Breast epithelium (tissue), 4 donors: ENCODE measurements around the gene TNIP1. TPM values are rescaled to one million over a fixed set of nuclear protein-coding genes. Genes with fewer than 3 reads are reported as not detected.

ENCODE experiments used
- DNase-seq, 2 donors: peaks; one replicate each; pipeline ENCODE4 v3.0.0-alpha.2; 2019; ENCODE audit warnings: low spot score in 2 of 2
- H3K27ac ChIP-seq, 2 donors: fragments of 200-600 bp; sonication (generic) in 1 of 2; one replicate each; pipeline ENCODE4 v1.5.1; 2016 to 2019; ENCODE audit warnings: mild to moderate bottlenecking in 1 of 2
- H3K27me3 ChIP-seq, 2 donors: fragments of 200-600 bp; sonication (generic) in 1 of 2; one replicate each; pipeline versions ENCODE4 v1.5.1 to v1.6.0; 2017 to 2019; ENCODE audit warnings: control low read depth in 1 of 2, mild to moderate bottlenecking in 1 of 2
- H3K36me3 ChIP-seq: fragments of 200-600 bp; one replicate; pipeline ENCODE4 v1.5.1; 2019
- H3K4me1 ChIP-seq, 2 donors: fragments of 200-600 bp; sonication (generic); one replicate each; pipeline ENCODE4 v1.5.1; 2016 to 2019; ENCODE audit warnings: control low read depth in 1 of 2
- H3K4me3 ChIP-seq, 3 donors: fragments of 200-600 bp; sonication (generic); 1 replicate in 2 of 3; 2 replicates in 1 of 3; pipeline ENCODE4 v1.5.1; 2016 to 2019; ENCODE audit warnings: mild to moderate bottlenecking in 3 of 3, moderate library complexity in 2 of 3
- H3K9me3 ChIP-seq, 2 donors: fragments of 200-600 bp; sonication (generic) in 1 of 2; one replicate each; pipeline ENCODE4 v1.5.1; 2016 to 2019; ENCODE audit warnings: control low read depth in 1 of 2
- CTCF ChIP-seq, 3 donors: fragments of 450-650 bp; IDR thresholded peaks; one replicate each; pipeline ENCODE4 v1.5.1; 2016 to 2017; ENCODE audit warnings: antibody characterized with exemption in 3 of 3, mild to moderate bottlenecking in 3 of 3, moderate library complexity in 3 of 3
- POLR2A ChIP-seq: fragments of 450-650 bp; IDR thresholded peaks from one replicate; pipeline ENCODE4 v1.6.1; 2016; ENCODE audit warnings: antibody characterized with exemption, mild to moderate bottlenecking, moderate library complexity
- POLR2AphosphoS5 ChIP-seq, 3 donors: sonication (generic); formaldehyde crosslinking; IDR thresholded peaks; one replicate each; pipeline ENCODE4 v1.6.1; 2017; ENCODE audit warnings: antibody characterized with exemption in 3 of 3
- intact Hi-C: fragments of 100-400 bp; cut with DNase I; formaldehyde crosslinking; loops from one replicate; pipeline ENCODE4 v1.15.1; 2023; ENCODE audit warnings: low total_unique reads
- total RNA-seq, 3 donors: library from RNA; depleted of rRNA; stranded (reverse); fragments of >200 nt; gene quantifications; one replicate each; pipeline ENCODE4 v1.1.0, GENCODE V29; 2016

TNIP1 gene
- total RNA-seq, 3 donors from 2014 or later: 65.3 to 221 (median 91.8) TPM

GRCh38 chr5:151006704-151007334 lies 74.0 kb downstream of the TNIP1 start:
- intact Hi-C loops: no loop called here
- peaks cover 0 to 6% of the 10 kb centered on the region in 2 donors for H3K4me1 ChIP-seq

GRCh38 chr5:151005950-151006576 lies 74.8 kb downstream of the TNIP1 start:
- peak; percentile 62 to 76 for DNase-seq
- no peaks in the 10 kb centered on the region for H3K9me3 ChIP-seq
- TF ChIP-seq CTCF (IDR thresholded peaks at IDR 0.05) (no peak), POLR2A (peak; percentile 18), POLR2AphosphoS5 (IDR thresholded peaks at IDR 0.05) (peak; percentile 75 to 96 (median 90))
- H3K4me1 ChIP-seq: peaks cover 0 to 6% of the 10 kb centered on the region in 2 donors
- peak overlapping the region in 1 of 3 donors; percentile 17 for H3K4me3 ChIP-seq
- H3K36me3 ChIP-seq: no peaks in the 10 kb centered on the region
- H3K27ac ChIP-seq: peak overlapping the region; percentile 82 to 92
- H3K27me3 ChIP-seq: no peaks in the 10 kb centered on the region
- intact Hi-C loops: no loop called here

More at GRCh38 chr5:151006704-151007334, 74.0 kb downstream of the TNIP1 start:
- H3K27me3 ChIP-seq: no peaks in the 10 kb centered on the region
- H3K9me3 ChIP-seq: no peaks in the 10 kb centered on the region
- no peaks in the 10 kb centered on the region for H3K36me3 ChIP-seq
- H3K27ac ChIP-seq: peak overlapping the region; percentile 82 to 92
- no peak for TF ChIP-seq CTCF (IDR thresholded peaks at IDR 0.05)
- TF ChIP-seq POLR2A: no peak
- no peak for TF ChIP-seq POLR2AphosphoS5 (IDR thresholded peaks at IDR 0.05)
- no peak overlapping the region for H3K4me3 ChIP-seq
- no peak for DNase-seq

- Histone ChIP-seq H3K36me3 (no peaks in the 10 kb centered on the region), H3K4me3 (peak overlapping the region in 2 of 3 donors; percentile 17 to 19), H3K27me3 (no peaks in the 10 kb centered on the region), H3K4me1 (peaks cover 0 to 6% of the 10 kb centered on the region in 2 donors), H3K27ac (peak overlapping the region; percentile 82 to 92), H3K9me3 (no peaks in the 10 kb centered on the region)
- DNase-seq: peak in 1 of 2 donors; percentile 53
- TF ChIP-seq POLR2AphosphoS5 (IDR thresholded peaks at IDR 0.05): peak; percentile 74 to 85 (median 76)
- peak in 1 of 3 donors; percentile 7 for TF ChIP-seq CTCF (IDR thresholded peaks at IDR 0.05)
- TF ChIP-seq POLR2A: no peak
- intact Hi-C loops: no loop called here
Measured at GRCh38 chr5:151005187-151005949, 75.5 kb downstream of the TNIP1 start.

GRCh38 chr5:151004499-151004898 lies 76.3 kb downstream of the TNIP1 start:
- intact Hi-C loops: no loop called here
- Histone ChIP-seq H3K9me3 (no peaks in the 10 kb centered on the region), H3K36me3 (no peaks in the 10 kb centered on the region), H3K4me1 (peaks cover 0 to 6% of the 10 kb centered on the region in 2 donors), H3K27me3 (no peaks in the 10 kb centered on the region), H3K4me3 (no peak overlapping the region), H3K27ac (peak overlapping the region in 1 of 2 donors; percentile 92)
- DNase-seq: no peak
- TF ChIP-seq POLR2AphosphoS5 (IDR thresholded peaks at IDR 0.05) (peak in 2 of 3 donors; percentile 32 to 34), POLR2A (no peak)

GRCh38 chr5:151003503-151003860 lies 77.4 kb downstream of the TNIP1 start:
- H3K27ac ChIP-seq: no peak overlapping the region
- peaks cover 0 to 6% of the 10 kb centered on the region in 2 donors for H3K4me1 ChIP-seq

More at GRCh38 chr5:151003503-151003860, 77.4 kb downstream of the TNIP1 start:
- intact Hi-C loops: no loop called here
- TF ChIP-seq CTCF (IDR thresholded peaks at IDR 0.05) (no peak), POLR2A (no peak), POLR2AphosphoS5 (IDR thresholded peaks at IDR 0.05) (no peak)
- Histone ChIP-seq H3K27me3 (no peaks in the 10 kb centered on the region), H3K36me3 (no peaks in the 10 kb centered on the region), H3K9me3 (no peaks in the 10 kb centered on the region), H3K4me3 (no peak overlapping the region)
- no peak for DNase-seq
